ENCODE data around the gene UQCC3.
A peak's percentile ranks its signal among the peaks of the same experiment; 100 is the strongest.
"Not testable (repeated sequence)": the region's sequence is repeated elsewhere in the genome, so short reads cannot be mapped to it uniquely, and the experiment has no call there.

Gene UQCC3

DNA sequence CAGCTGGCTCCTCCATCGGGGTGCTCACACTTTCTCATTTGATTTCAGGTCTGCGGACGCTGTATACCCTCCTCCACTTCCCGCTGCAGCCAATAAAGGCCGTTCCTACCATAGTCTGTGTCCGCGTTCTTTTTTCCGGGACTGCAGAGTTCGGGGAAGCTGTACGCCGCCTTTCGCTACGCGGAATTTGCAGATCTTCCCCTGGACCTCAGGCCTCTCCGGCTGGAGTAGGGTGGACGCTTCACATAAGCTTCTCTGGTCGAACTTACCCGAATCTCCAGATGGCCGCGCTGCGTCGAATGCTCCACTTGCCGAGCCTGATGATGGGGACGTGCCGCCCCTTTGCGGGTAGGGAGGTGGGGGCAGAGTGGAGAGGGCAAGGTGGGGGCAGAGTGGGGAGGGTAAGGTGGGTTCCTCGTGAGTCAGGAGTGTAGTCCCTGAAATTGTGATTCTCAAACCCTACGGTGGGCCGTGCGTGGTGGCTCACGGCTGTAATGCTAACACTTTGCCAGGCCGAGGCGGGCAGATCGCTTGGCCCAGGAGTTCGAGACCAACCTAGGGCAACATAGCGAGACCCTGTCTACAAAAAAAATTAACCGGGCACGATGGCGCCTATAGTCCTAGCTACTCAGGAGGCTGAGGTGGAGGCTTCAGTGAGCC lies 5.7 kb upstream of the UQCC3 start:
- peak; percentile 51 for DNase-seq (ENCODE audit: low read depth)

DNA sequence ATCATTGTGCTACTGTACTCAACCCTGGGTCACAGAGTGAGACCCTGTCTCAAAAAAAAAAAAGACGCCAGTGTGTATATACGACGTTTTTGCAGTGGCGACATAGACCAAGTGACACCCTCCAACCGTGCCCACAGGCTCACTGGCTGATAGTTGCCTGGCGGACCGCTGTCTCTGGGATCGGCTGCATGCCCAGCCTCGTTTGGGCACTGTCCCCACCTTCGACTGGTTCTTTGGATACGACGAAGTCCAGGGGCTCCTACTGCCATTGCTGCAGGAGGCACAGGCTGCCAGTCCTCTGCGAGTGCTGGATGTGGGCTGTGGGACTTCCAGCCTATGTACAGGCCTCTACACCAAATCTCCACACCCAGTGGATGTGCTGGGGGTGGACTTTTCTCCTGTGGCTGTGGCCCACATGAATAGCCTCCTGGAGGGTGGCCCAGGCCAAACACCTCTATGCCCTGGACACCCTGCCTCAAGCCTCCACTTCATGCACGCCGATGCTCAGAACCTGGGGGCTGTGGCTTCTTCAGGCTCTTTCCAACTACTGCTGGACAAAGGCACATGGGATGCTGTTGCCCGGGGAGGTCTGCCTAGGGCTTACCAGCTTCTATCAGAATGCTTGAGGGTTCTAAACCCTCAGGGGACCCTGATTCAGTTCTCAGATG lies 5.1 kb upstream of the UQCC3 start:
- DNase-seq (ENCODE audit: low read depth) = no peak

DNA sequence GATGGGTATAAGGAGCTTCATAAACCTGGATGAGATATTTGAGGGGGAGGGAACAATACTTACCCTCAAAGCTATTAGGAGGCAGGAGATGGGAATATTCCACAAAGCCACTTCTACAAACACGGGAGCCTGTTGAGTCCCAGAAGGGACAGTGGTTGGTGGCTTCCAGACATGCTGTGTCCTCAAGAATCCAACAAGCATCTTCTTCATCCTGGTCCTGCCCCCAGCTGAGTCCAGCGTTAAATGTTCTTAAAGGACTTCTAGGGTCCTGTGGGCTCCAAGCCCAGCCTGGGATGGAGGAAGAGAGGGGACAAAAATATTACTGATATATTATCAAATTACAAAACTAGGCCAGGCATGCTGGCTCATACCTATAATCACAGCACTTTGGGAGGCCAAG lies 4.0 kb upstream of the UQCC3 start:
- DNase-seq (ENCODE audit: low read depth) = no peak

- no peak for DNase-seq (ENCODE audit: low read depth)
Observed at GRCh38 chr11:62669420-62670161, 1.9 kb upstream of the UQCC3 start.

DNA sequence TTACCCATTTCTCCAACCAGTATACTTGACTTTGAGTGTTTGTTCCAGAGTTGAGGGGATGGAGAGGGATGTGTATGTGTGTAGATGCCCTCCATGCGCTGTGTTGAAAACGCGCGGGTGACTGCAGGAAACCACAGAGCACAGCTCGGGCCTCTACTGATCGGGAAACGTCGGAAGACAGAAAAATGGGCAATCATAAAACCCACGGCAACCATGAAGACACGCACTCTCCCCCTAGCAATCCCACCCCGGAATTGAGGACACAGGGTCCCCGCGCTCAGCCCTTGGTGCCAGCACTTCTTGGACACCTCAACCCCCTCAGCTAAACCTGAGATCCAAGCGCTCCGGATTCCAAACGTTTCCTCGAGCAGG lies 251 bp upstream of the UQCC3 start:
- DNase-seq (ENCODE audit: low read depth) = no peak

- DNase-seq (ENCODE audit: low read depth) = no peak
Observed at GRCh38 chr11:62673196-62673525, 1.7 kb downstream of the UQCC3 start.

DNA sequence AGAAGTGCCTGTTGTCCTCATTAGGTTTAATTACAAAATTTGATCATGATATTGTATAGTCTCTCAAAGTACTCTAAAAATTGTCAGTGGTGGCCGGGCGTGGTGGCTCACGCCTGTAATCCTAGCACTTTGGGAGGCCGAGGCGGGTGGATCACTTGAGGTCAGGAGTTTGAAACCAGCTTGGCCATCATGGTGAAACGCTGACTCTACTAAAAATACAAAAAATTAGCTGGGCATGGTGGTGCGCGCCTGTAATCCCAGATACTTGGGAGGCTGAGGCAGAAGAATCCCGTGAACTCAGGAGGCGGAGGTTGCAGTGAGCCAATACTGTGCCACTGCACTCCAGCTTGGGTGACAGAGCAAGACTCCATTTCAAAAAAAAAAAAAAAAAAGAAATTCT lies 3.9 kb downstream of the UQCC3 start:
- DNase-seq (ENCODE audit: low read depth) = not testable (repeated sequence)

- no peak for DNase-seq (ENCODE audit: low read depth)
Observed at GRCh38 chr11:62676698-62677097, 5.2 kb downstream of the UQCC3 start.

GRCh38 chr11:62677156-62677555 lies 5.7 kb downstream of the UQCC3 start:
- no peak for DNase-seq (ENCODE audit: low read depth)

GRCh38 chr11:62677714-62678113 lies 6.2 kb downstream of the UQCC3 start:
- no peak for DNase-seq (ENCODE audit: low read depth)

GRCh38 chr11:62678433-62678769 lies 6.9 kb downstream of the UQCC3 start:
- DNase-seq (ENCODE audit: low read depth) = no peak

DNA sequence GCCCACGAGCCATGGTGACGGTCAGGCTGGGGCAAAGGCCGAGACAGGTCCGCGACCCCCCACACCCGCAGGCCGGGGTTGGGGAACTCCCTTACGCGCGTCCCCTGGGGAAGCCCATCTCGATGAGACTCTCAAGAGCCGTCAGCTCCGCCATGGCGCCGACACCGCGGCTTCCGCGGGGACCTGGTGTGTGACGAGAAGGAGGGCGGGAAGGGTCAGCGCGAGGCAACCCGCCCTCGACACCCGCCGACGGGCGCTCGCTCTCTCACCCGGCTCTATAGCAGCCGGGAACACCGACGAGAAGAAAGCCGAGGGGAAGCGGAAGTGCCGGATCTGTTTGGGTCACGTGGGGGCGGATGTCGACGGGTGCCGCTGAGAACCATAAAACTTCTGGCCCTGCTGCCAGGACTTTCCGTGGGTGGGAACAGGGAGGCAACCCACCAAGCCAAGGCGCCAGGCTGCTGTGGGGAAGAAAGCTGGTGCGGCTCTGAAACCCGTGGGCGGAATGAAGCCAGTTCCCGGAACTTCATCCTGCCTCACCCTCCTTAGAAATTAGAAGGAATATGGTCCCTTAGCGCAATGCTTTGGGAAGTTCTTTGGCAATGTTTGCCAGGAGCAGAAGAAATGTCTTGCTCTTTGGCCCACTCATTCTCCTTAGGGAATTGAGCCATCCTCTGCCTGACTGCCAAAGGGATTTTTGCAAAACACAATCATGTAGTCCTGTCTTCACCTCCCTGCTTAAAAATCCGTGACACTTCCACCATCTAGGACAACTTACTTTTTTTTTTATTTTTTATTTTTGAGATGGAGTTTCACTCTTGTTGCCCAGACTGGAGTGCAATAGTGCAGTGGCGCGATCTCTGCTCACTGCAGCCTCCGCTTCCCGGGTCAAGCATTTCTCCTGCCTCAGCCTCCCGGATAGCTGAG lies 7.6 kb downstream of the UQCC3 start, which contains the start of gene UBXN1:
Gene UBXN1 (minus strand): TSS at position 304 of the 927 bp plus-strand sequence. CDS start 150 bp downstream, at position 154.
- DNase-seq (ENCODE audit: low read depth) = peak; percentile 73

- DNase-seq (ENCODE audit: low read depth) = peak; percentile 14
Observed at GRCh38 chr11:62680825-62681240, 9.4 kb downstream of the UQCC3 start.

DNA sequence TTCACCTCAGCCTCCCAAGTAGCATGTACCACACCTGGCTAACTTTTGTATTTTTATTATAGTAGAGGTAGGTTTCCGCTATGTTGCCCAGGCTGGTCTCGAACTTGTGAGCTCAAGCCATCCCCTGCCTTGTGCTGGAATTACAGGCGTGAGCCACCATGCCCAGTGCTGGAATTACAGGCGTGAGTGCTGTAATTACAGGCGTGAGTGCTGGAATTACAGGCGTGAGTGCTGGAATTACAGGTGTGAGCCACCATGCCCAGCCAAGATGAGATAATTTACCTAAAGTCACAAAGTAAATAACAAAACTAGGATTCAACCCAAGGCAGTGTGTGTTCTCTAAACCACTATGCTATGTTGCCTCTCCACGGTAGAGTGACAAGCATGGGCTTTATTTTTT lies 11.0 kb downstream of the UQCC3 start:
- DNase-seq (ENCODE audit: low read depth) = no peak

DNA sequence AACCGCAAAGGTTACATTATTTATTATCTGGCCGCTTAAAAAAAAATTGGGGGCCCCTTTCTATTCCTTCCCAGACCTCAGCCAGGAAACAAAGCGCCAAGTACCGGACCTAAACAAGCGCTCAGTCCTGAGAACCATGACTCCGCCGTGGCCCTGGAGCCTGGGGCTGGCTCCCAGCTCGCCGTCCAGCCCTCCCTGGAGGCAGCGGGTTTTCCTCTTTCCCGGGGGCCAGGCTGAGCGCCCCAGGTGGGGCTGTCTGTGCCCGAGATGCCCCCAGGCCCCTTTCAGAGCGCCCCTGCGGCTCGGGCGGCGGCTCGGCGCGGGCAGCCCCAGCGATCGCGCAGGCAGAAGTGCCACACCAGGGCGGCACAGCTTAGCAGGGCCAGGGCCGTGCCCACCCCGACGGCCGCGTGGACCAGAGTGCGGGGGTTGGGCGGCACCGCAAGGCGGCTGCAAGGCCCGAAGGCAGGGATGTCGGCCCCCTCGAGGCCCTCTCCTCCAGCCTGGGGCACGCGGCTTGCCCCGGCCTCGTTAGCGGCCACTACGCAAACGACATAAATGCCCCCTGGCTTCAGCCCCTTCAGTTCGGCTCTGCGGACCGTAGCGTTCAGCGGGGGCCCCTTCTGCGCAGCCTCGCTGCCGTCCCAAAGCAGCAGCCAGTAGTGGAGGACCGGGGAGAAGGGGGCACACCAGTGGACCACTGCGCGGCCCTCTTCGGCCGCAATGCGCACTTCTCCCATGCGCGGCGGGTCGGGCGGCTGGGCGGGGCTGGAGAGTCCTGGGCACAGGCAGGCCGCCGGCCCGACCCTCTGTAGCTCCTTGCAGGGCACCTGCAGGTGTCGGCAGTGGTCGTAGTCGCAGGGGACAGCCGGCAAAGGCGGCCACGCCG lies 16.3 kb downstream of the UQCC3 start:
- no peak for DNase-seq (ENCODE audit: low read depth)

DNA sequence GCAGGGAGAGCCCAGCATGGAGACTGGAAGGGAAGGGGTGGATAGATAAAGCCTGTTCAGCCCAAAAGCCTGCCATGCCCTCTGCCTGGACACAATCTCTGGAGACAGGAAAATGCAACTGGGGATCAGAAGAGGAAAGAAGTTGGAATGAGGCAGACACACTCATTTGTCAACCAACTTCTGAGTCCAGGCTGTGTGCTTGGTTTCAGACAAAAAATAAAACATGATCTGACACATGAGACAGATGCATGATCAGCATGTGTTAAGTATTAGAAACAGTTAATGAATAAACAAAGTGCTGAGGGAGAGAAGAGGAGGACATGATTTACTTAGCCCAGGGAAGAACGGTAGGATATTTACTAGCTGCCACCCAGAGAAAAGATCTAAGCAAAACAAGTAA lies 17.0 kb downstream of the UQCC3 start:
- DNase-seq (ENCODE audit: low read depth) = no peak

DNA sequence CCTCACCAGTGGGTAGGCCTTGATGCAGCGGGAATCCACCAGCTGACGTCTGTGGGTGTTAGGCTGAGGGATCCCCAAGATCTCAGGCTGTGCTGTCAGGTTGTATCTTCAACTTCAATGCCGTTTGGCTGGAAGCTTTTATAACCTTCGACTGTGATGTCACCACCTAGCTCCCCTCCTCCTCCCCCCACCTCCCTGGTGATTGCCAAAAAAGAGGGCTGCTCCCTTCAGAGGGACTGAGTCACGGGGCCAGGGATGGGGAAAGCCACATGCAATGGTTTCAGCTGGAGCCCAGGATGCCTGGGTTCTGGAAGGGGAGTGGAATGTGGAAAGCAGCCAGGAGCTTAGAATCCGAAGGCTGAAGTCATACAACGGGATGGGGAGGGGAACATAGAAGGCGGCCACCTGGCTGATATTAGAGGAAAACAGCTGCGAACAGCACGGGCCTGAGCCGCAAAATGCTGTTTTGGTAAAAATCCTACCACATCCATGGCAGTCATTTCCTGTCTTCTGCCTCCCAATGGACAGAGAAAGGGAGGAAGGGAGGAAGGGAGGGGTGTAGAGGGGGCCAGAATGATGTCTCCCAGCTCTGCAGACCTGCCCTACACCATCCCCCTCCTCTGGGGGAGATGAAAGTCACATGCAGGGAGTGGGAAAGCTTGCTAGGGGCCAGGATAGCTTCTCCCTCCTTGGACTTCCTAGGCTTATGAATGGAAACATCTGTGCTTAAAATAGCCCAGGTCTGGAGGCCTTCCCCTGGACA lies 18.1 kb downstream of the UQCC3 start, which contains the start of gene LRRN4CL:
Gene LRRN4CL (minus strand): TSS at position 110 of the 763 bp plus-strand sequence. CDS start 1,022 bp downstream, outside the sequence.
- no peak for DNase-seq (ENCODE audit: low read depth)

DNA sequence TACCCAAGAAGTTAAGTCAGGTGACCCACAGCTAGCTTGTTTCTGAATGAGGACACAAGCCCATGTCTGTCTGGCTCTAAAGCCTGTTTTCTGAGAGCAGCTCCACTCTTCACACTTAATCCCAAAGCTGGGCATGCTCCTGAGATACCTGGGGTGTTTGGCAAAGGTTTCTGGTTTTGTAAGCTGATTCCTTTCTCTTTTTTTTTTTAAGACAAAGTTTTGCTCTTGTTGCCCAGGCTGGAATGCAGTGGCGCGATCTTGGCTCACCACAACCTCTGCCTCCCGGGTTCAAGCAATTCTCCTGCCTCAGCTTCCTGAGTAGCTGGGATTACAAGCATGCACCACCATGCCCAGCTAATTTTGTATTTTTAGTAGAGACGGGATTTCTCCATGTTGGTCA lies 22.2 kb downstream of the UQCC3 start:
- not testable (repeated sequence) for DNase-seq (ENCODE audit: low read depth)

GRCh38 chr11:62694455-62695167 lies 23.1 kb downstream of the UQCC3 start:
- DNase-seq (ENCODE audit: low read depth) = peak; percentile 72

DNA sequence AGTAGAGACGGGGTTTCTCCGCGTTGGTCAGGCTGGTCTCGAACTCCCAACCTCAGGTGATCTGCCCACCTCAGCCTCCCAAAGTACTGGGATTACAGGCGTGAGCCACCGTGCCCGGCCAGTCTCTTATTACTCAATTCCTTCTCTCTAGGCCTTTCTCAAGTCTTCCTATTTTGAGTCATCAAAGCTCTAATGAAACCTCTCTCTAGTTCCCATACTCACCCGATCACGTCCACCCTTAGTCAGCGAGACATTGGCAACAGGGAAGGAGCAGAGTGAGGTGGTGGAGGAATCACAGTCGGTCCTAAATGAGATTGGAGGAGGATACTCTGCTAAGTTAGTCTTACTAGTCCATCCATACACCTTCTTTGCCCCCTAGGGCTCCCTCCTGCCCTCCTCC lies 30.8 kb downstream of the UQCC3 start:
- DNase-seq (ENCODE audit: low read depth) = no peak
